GM21529 (cell line): ENCODE results near the gene COL9A3.

Source experiments
- ATAC-seq: cut with Tn5 transposase; IDR thresholded peaks from one replicate; pipeline ENCODE4 v1.9.1; 2021; ENCODE audit not compliant: unreplicated experiment

COL9A3 gene

DNA sequence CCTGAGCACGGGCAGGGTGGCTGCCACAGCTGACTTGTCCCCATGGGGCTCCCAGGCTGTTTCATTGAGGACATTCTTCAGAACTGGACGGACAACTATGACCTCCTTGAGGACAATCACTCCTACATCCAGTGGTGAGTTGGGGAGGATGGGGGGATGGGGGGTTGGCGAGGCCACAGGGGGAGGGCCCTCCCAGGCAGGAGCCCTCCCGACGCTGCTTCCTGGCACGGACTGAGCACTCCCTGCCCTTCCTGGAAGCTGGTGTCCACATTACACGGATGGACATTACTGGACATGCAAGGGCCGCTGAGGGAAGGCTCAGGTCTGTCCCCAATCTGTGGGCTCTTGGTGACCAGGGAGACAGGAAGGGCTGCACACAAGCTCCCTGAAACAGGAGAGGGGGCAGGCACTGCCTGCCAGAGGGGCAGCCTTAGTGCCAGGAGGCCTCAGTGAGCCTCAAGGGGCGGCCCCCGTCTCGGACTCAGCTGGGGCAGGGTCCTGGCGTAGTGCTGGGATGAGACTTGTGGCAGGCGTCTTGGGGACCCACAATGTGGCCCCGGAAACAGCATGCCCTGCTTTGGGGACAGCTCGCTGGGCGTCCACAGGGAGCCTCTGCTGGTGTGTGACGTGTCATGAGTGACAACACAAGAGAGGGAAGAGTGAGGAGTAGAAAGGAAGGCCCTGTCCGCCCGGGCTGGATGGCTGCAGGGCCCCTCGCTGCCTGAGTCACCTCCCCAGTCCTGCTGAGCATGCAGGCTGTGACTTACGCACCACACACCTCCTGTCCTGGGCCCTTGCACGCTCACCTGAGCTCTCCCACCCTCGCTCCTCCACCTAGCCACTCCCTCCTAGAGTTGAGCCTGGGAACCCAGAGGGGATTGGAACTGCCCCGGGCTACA lies 7.1 kb upstream of the COL9A3 start:
- ATAC-seq: no peak

GRCh38 chr20:62811320-62811719 lies 5.5 kb upstream of the COL9A3 start:
- ATAC-seq: no peak

- ATAC-seq: no peak
Measured at GRCh38 chr20:62811720-62812119, 5.1 kb upstream of the COL9A3 start.

- no peak for ATAC-seq
Measured at GRCh38 chr20:62812181-62812906, 4.5 kb upstream of the COL9A3 start.

DNA sequence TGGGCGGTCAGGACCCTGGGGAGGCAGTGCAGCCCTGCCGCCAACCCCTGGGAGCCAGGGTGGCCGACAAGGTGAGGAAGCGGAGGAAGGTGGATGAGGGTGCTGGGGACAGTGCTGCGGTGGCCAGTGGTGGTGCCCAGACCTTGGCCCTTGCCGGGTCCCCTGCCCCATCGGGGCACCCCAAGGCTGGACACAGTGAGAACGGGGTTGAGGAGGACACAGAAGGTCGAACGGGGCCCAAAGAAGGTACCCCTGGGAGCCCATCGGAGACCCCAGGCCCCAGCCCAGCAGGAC lies 4.0 kb upstream of the COL9A3 start:
- no peak for ATAC-seq

DNA sequence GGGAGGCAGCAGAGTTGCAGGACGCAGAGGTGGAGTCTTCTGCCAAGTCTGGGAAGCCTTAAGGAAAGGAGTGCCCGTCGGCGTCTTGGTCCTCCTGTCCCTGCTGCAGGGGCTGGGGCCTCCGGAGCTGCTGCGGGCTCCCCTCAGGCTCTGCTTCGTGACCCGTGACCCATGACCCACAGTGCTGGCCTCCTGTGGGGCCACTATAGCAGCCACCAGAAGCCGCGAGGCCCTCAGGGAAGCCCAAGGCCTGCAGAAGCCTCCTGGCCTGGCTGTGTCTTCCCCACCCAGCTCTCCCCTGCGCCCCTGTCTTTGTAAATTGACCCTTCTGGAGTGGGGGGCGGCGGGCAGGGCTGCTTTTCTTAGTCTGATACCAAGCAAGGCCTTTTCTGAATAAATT lies 3.3 kb upstream of the COL9A3 start:
- no peak for ATAC-seq

- ATAC-seq: no peak
Measured at GRCh38 chr20:62814060-62814708, 2.7 kb upstream of the COL9A3 start.

- ATAC-seq: no peak
Measured at GRCh38 chr20:62814709-62815065, 2.2 kb upstream of the COL9A3 start.

DNA sequence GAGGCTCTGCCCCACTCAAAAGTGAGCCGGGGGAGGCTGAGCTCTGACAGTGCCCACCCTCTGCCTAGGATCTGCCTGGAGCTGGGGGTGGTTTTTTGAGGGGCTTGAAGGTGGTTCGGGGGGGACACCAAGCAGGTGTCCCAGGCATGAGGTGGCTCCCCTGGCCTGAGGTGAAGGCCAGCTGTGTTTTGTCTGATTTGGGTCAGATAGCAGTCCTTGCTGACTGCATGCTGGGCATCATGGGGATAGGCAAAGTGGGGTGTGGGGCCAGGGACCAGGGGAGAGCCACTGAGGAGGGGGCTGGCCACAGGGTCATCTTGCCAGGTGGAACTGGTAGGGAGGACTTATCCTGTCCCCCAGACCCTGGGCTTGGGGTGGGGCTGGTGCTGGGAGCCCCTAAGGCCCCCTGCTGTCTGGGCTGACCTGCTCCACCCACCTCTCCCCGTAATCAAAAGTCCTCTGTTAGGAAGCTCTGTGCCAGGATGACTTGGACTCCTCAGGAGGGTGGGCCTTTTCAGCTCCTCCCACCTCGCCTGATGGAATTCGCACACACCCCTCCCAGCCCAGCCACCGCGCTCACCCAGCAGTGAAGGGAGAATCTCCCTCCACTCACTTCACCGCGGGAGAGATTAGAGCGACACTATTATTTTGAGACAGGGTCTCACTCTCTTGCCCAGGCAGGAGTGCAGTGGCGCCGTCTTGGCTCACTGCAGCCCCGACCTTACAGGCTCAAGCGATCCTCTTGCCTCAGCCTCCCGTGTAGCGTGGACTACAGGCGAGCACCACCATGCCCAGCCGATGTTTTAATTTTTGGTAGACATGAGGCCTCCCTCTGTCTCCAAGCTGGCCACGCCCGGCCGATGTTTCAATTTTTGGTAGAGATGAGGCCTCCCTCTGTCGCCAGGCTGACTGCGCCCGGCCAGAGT lies 1.5 kb upstream of the COL9A3 start:
- no peak for ATAC-seq

DNA sequence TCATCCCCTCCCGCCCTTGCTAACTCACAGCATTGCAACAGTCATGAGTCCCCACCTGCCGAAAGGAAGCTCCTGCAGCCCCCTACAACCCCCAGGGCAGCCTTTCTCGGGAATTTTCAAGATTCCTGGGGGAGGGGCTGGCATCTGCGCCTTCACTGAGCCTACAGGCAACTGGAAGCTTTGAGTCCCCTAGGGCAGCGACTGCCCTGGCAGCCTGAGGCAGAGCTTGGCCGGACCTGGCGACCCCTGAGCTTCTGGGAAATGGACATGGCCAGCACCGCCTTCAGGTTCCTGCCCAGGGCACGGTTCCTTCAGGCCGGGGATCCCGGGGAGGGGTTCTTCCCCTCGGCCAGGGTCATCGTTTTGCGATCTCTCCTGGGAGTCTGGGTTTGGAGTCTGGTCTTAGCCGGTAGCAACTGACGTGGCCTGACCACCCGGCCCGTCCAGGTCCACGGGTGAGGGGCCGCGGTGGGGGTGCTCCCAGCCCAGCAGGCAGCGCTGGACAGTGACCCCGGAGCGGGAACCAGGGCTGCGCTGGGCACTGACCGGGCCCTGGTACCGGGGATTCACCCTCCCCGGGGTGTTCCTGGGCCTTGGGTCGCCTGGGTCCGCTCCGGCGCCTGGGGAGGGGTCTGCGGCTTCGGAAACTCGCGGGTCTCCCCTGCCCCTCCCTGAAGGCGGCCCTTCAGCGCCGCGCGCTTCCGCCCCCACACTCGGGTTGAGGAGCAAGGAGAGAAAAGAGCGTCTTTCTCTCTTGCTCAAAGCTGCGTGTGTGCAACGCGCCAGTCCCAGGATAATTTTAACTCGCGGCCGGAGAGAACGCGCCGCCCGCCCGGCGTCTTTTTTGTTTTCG lies 593 bp upstream of the COL9A3 start:
- ATAC-seq: no peak

DNA sequence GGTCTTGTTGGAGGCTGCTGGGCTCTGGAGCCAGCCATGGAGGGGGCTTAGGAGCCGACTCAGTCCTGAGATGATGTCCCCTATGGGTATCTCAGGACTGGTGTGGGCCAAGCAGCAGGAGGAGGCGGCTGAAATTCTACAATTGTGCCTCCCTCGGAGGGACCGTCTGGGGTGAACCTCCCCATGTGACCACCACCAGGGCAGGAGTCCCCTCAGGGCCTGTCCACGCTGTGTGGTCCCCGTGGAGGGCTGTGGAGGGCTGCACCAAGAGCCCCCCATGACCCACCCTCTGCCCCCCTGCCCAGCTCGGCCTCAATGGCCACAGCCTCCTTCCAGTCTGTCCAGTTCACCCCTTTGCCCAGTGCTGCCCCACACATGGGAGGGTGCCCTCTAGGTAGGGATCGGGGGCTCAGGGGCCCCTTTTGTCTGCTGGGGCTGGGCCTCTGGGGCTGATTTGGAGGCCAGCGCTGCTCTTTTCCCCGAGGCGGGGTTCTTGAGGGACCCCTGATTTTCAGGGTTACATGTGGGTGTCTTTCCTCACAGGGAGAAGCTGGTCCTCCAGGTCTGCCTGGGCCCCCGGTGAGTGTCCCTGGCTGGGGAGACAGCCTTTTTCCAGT lies 1.2 kb downstream of the COL9A3 start:
- ATAC-seq: no peak

DNA sequence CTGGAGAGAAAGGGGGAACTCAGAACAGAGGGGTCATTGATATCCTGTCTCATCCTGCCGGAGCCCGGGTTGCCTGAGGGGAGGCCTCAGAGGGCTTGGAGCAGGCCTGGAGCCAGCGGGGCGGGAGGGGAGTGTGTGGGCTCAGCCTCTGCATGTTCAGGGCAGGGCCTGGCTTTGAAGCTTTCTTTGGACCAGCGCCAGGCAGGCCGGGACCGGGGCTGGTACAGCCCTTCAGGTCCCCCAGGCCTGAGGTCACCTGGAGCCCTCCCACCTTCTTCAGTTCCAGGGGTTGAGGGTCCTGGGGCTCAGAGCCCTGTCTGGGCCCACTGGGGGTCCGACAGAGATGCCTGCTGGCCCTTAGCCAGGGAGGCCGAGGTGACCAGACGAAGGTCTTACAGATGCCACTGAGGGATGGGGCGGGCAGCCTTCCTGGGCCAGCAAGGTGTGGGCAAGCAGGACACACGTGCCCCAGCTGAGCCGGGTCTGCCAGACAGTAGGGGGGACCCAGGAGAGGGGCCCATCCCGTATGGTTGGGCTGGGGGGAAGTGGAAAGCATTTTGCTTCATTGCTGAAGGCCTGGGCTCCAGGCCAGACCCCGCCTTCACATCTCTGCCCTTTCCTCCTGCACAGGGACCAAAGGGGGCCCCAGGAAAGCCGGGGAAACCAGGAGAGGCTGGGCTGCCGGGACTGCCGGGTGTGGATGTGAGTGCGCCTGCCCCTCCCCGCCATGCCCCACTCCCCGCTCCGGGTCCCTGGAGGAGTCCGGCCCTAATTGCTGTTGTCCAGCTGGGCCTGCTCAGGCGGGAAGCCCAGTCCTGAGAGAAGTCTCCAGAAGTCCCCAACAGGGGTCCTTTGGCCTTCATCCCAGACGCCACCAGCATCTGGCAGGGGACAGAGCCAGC lies 2.0 kb downstream of the COL9A3 start:
- ATAC-seq: no peak

DNA sequence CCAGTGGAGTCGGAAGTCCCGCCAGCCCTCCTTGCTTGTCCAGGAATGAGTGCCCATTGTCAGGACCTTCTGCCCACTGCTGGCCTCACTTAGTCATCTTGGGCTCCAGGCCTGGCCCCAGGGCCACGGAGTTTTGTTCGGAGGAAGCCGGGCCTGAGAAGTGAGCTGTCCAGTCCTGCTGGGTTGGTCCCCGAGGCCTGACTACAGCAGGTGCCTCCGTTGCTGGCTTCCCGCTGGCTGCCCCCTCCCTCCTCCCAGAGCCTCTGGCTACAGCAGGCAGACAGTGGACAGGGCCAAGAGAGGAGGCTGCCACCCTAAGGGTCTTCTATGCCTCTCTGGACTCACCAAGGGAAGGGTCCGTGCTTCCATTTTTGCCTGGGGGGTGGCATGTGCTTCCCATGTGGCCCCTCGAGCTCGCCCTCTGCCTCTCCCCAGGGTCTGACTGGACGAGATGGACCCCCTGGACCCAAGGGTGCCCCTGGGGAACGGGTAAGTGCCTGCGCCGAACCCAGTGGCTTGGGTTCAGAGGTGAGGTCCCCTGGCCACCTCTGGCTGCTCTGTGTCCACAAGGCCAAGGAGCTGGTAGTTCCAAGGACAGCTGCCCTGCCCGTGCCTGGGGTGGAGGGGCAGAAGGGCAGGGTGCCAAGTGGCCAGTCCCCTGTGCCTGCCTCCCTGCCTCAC lies 2.8 kb downstream of the COL9A3 start:
- ATAC-seq: no peak

GRCh38 chr20:62820208-62820961 lies 3.5 kb downstream of the COL9A3 start:
- ATAC-seq: no peak

GRCh38 chr20:62820962-62821725 lies 4.3 kb downstream of the COL9A3 start:
- ATAC-seq: no peak

DNA sequence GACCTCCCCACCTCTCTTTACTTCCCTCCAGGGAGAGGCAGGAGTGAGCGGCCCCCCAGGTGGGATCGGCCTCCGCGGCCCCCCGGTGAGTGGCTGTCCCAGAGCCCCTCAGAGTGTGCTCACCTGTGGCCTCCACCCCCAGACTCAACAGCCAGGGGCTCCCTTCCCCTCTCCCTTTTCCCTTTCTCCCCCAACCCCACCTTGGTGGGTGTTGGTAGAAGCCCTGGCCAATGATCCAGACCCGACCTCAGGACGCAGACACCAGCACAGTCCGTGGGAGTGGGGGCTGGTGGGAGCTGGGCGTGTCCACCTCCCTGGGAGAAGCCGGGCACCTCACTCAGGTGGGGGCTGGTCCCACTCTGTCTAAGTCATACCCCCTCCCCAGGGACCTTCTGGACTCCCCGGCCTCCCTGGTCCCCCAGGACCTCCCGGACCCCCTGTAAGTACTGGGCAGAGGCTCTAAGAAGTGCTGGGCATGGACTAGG lies 4.9 kb downstream of the COL9A3 start:
- no peak for ATAC-seq
